Fibroblast of skin of left quadriceps (primary cell): ENCODE data around the gene EEIG1.

Experiments used
- DNase-seq, 2 experiments: peaks; one replicate each; pipeline ENCODE4 v3.0.0-alpha.2; 2013; ENCODE audit warnings: low read depth in 2 of 2

EEIG1 gene

DNA sequence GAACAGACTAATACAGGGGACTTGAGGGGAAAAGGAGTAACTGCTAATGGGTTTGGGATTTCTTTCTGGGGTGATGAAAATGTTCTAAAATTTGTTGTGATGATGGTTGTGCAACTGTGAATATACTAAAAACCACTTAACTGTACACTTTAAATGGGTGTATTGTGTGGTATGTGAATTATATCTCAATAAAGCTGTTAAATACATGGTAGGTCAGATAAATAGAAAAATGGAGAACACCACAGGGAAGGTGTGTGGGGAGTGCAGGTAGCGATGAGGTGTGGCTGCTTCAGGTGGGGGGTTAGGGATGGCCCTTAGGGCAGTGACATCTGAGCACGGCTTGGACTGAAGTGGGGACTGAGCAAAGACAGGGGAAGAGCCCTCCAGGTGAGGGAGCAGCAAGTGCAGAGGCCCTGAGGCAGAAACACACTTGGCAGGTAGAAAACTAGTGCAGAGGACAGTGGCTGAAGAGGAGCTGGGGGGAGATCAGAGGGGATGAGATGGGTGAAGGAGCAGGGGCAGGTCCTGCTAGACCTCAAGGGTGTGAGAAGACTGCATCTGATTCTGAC is 20.9 kb downstream of the EEIG1 start:
- no peak for DNase-seq

GRCh38 chr9:127959398-127959797 is 21.4 kb downstream of the EEIG1 start:
- no peak for DNase-seq

GRCh38 chr9:127958728-127959127 is 22.1 kb downstream of the EEIG1 start:
- DNase-seq: no peak

DNA sequence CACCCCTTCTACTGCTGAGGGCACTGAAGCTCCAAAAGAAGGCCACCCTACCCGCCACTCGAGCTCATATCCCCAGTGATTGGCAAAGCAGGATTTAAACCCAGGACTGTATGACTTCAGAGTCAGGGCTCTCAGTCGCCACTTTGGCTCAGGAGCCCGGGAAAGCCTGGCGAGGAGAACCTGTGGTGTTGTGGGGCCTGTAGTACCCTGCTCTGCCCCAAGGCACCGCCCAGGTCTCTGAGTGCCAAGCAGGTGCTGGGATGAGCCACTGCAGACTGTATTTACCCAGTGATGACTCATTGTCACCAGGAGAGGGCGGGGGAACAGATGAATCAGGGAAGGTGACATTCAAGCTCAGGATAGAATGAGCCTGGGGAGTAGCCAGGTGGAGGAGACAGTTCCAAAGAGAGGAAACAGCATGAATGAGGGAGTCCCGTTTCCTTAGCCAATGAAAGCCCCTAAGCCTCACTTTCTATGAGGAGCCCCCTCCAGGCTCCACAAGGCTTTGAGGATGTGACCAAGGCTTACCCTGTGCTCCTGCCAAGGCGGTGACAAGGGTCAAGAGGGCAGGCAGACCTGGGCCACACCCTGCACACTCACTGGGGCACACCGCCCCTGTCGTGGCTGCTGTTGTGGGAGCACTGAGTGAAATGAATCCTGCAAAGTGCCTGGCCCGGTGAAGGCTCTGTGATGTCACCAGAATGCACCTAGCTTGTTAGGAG is 25.3 kb downstream of the EEIG1 start:
- DNase-seq: no peak

GRCh38 chr9:127954831-127955293 is 25.9 kb downstream of the EEIG1 start:
- no peak for DNase-seq

DNA sequence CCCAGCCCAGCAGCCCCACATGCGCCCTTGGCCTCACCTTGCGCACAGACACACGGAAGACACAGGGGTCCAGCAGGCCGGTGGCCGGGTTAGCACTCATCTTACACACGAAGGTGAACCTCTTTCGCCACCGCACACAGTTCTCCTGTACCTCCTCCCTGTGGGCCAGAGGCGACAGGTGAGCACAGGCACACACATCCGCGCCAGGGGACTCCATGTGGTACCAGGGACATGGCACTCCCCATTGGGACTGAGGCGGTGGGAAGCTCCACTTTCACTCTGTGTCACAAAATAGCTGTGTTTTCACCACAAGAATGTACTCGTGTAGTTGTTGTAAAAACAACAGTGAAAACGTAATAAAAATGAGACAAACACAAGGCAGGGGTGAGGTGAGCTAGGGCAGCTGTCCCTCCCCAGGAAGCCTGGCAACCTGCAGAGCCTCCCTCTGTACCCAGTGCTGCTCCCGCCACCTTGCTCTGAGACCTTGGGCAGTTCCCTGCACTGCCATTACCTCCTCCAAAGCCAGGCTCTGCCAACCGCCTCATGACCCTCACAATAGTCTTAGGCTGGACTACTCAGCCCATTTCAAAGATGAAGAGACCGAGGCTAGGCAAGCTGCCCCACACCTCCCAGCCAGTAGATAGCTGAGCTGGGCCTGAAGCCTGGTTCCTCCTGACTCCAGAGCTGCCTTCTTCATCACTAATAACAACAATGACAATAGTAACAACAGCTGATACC is 26.9 kb downstream of the EEIG1 start:
- DNase-seq: no peak

DNA sequence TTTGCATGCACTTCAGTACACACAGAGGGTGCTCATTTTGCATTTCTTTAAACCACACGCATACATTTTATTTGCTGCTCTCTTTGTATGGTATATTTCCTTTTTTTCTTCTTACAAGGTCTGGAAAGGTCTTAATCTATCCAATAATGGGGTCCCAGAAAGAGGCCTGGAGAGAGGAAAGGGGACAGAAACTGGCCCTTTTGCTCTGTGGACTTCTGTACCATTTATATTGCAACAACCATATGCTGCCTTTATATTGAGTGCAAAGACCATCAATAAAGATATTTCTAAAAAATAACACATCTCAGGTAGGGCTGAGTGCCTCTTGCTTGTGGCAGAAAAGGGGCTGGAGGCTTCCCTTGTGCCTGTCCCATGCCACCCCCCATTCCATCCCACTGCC is 27.6 kb downstream of the EEIG1 start:
- no peak for DNase-seq

GRCh38 chr9:127950513-127951289 is 30.1 kb downstream of the EEIG1 start:
- DNase-seq: no peak

DNA sequence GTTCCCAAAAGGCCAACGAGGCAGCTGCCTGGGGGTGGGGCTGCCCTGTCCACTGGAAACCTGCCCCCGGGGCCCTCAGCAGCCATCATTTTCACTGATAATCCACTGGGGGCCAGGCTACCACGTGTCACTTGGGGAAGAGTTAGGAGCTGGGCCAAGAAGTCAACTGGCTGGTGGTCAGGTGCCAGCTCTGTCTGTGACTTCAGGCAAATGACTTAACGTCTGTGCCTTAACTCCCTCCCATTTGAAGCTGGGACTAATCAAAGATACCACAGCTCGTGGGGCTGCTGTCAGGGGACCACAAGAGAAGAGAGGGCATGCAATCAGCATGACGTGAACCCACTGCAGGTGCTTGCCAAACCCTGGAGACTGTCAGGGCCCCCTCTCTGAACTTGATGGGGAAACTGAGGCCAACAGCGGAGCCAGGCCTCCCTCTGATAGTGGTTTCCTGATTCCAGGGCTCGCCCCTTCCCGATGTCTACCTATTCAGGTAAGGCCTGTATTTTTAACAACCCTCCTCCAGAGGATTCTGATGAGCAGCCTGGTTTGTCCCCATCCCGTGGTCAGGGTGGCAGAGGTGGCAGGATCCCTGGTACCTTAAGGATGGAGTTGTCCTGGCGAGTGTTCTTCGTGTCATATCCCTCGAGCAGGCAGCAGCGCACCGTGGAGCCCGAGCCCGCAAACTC is 30.8 kb downstream of the EEIG1 start:
- DNase-seq: no peak

GRCh38 chr9:127947841-127948710 is 32.7 kb downstream of the EEIG1 start:
- no peak for DNase-seq

DNA sequence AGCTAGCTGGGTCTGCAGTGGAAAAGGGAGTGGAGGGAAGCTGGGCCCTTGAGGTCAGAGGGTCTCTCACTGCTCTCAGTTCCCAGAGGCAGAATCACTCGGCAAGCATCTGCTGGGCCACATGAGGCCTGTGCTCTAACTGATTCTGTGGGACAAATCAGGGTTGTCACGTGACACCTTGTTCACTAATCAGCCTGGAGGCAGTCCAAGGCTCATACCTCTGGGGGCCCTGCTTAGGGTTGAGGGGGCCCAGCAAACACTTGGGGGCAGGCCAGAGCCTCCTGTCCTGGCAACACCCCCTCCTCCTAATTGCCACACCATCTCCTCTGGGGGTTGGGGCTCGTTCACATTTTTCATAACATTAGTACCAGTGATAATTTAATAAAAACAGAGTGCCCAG is 34.1 kb downstream of the EEIG1 start:
- no peak for DNase-seq

DNA sequence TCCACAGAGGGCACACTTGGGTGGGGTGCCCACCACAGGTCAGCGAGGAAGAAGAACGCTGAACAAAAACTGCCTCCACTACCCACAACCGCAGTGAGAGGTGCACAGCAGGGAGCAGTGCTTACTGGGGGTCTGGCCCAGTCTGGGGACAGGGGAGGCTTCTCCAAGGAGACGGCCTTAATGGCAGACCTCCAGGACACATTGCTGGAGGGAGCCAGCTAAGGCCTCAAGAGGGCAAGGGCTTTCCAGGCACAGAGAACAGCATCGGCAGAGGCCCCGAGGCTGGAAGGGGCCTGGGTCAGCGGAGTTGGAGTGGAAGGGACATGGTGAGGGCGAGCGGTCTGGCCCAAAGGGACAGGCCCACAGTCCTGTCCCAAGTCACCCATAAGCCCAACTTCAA is 34.8 kb downstream of the EEIG1 start:
- DNase-seq: no peak

DNA sequence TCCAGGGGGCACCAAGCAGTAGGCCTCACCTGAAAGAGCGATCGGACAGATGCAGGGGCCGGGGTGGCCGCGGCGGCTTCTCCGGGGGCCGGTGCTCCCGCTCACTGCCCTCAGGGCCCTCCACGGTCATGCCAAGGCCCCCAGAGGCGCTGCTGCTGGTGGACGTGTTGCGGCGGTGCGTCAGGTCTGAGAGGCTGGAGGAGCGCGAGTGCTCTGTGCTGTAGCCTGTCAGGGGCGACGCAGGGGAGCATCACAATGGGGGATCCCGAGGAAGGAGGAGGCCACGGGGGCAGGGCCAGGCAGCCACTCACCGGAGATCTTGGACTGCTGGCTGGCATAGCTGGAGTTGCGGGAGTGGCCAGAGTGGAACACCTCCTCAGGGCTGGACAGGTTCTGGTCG is 35.5 kb downstream of the EEIG1 start:
- DNase-seq: no peak

- no peak for DNase-seq
Measured at GRCh38 chr9:127944586-127945218, 36.1 kb downstream of the EEIG1 start.

- peak in 1 of 2 experiments; percentile 47 for DNase-seq
Measured at GRCh38 chr9:127943731-127944144, 37.1 kb downstream of the EEIG1 start.

DNA sequence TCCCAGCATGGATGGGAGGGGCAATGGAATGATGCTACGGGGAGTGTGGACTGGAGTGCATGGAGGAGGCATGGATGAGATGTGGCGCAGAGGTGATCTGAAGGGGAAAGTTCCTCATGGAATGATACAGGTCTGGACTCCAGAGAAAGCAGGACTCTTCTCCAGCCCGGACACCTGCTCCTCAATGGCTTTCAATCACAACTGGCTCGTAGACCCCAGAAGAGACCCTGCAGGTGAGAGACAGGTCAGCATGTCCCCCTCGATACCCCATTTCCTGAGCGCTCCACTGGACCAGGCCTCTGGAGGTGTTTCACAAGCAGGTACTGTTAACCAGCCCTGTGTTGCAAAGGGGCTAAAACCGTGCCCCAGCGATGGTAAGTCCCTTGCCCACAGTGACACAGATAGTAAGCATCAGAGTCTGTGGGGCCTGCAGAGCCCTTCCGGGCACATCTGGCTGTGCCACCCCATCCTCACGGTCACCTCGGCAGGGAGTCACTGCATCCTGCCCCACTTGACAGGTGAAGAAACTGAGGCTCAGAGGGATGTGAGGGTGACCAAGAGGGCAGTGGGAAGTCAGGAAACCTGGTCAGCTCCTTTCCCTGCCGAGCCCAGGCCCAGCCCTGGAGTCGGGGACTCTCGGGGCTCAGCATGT is 37.7 kb downstream of the EEIG1 start:
- DNase-seq: no peak

- no peak for DNase-seq
Measured at GRCh38 chr9:127942216-127943010, 38.4 kb downstream of the EEIG1 start.

DNA sequence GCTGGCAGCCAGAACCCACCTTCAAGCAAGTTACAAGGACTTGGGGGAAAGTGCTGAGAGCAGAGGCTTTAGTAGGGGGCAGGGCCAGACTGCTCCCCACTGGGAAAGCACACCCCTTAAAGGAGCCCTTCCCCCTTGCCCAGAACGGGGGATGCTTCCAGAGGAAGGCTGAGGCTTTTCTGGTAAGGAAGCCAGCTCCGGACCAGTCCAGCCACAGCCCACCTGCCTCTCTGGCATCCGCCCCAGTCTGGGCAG is 38.9 kb downstream of the EEIG1 start:
- DNase-seq: no peak
